ENCODE data around the gene SKAP2. TPM values are rescaled to one million over a fixed set of nuclear protein-coding genes. Genes with fewer than 3 reads are reported as not detected.

Gene SKAP2
- total RNA-seq, 1 experiment from 2014 or later: 33.8 TPM

DNA sequence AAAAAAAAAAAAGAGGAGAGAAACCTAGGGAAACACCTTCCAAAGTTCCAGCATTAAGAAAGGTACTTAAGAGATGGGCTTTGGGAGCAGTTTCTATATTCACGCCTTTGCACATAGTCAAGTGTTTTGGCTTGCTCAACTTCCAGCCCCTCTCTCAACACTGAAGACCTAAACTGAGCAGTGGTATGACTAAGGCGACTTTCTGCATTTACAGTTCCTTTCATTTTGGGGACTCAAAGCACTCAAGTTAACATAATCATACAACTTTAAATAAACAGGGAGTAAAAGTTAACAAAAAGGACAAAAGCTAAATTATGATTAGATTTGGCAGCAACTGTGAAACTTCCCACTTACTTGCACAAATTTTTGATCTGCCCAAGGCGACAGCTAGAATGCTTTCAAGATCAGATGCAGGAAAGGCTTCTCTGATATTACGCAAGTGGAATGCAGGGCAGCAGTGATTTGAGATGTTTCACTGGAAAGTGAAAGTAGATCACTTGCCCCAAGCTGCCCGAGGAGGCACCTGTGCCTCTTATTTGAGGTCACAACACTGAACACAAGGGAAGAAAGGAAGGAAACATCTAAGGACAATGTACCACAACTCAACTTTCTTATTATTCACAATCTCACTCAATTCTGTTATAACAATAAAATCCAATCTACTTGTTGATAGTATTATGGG is 199.5 kb downstream of the SKAP2 start:
- DNase-seq (ENCODE audit: low read depth): peak; percentile 73

DNA sequence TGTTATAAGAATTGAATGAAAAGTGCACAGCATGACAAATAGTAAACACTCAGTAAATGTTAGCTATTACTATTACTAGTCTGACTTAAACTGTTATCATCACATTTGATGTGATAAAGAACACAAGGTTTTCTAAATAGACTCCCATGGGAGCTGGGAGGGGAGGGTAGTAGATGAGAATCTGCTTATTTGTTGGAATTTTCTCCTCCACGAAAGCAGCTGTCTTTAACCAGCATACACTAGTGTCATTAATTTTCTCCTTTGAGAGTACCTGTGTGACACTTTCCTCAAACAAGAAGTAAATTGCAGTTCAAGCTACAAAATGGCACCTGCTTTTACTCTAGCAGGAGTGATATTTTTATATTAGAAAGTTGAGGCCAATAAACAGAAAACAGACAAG is 200.1 kb downstream of the SKAP2 start:
- no peak for DNase-seq (ENCODE audit: low read depth)

DNA sequence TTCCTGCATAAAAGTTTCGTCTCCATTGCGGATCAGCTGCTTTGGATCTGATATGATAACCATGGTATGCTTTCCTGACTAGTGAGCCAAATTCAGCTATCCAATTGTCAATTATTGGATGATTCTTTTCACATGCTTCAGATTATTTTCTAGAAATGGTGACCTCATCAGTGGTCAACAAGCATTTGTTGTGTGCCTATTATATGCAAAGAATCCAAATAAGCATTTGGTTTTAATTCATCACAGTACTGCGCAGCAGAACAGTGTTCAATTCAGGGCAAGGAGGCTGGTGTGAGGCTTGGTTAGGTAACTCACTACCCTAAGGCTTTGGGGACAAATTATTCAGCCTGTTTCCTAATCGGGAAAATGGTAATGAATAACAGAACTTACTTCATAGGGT is 200.5 kb downstream of the SKAP2 start:
- DNase-seq (ENCODE audit: low read depth): no peak

DNA sequence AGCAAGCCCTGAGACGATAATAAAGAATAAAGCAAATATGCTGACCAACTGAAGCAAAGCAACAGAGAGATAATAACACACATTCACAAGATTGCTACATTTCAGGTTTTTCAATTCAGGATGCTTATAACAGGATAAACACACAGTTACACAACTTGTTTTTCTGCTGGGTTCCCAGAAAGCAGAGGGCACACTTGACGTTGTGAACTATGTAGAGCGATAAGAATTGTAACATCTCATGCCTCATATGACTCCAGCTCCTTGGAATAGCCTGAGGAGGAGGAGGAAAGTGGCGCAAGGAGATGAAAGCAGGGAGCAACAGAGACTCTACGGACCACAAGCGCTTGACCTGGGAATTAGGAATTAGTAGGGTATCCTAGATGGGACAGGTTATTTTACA is 201.7 kb downstream of the SKAP2 start:
- no peak for DNase-seq (ENCODE audit: low read depth)

DNA sequence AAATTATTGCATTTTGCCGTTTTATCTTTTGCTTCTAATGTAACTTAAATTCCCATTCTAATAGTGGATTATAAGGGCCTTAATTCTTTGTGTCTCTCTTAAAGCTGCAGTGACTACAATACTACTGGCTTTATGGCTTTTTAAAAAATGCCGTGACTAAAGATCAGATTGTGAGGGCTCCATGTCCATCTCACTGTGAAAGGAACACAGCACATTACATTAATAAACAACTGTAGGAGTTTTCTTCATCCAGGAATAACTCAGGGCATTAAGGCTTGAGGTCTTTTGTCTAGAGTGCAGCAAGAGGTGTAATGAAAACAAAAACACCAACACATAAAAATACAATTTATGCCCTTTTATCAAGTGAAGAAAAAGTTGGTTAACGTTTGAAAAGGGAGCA is 205.3 kb downstream of the SKAP2 start:
- no peak for DNase-seq (ENCODE audit: low read depth)

DNA sequence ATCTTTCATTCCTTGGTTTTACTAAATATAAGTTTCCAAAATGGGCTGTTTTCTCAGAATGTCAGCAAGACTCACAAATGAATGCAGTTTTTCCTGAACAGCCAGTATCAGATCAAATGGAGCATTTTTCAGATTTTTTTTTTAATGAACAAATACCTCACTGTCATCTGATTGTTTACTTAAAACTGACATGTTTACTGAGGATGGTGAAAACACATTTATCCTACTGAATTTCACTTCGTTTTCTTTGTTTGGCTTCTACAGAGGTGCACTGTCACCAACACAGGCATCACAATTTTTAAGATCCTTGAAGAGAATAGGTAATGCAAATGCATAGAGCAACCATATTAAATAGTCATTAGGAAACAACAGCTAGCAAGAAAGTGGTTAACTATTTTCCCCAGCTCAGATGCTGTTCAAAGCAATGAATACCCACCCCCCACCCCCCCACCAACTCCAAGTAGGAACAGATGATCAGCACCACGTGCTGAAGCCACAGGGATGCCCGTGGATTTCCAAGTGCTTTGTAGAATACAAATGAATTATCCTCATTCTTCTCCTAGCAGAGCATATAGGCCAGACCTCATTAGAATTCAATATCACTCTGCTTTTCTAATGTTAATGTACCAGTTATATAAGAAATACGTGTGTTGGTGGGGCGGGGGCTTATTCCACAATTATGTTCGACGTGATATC is 205.9 kb downstream of the SKAP2 start:
- no peak for DNase-seq (ENCODE audit: low read depth)

DNA sequence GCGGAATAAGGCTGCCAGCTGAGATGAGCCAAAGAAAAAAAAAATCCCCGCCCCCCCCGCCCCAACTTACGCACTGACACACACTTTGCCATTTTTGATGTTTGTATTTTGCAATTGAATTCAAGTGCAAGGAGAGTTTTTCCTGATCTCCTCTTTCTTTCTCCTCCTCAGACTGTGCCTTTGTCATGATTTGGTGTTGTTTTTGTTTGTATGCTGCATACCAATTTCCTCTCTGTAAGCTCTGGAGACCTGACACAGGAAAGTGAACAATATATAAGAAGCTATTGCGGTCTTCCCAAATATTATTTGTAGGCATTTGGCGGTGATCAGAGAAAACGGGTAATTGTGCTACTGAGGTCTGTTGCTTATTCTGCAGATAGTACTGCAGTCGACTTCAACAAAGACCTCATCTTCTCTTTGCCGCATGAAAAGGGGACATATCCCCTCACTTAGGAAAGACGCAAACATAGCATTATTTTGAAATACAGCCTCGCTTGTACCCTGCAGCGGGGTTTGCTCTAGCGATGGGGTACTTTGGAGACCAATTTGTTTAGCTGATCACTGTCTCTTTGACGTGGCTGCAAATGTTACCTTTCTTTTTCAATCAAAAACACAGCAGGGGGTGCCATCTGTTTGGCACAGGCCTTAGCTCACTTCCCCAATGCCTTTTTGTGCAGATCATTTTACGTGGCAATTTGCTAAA is 206.6 kb downstream of the SKAP2 start:
- DNase-seq (ENCODE audit: low read depth): no peak

DNA sequence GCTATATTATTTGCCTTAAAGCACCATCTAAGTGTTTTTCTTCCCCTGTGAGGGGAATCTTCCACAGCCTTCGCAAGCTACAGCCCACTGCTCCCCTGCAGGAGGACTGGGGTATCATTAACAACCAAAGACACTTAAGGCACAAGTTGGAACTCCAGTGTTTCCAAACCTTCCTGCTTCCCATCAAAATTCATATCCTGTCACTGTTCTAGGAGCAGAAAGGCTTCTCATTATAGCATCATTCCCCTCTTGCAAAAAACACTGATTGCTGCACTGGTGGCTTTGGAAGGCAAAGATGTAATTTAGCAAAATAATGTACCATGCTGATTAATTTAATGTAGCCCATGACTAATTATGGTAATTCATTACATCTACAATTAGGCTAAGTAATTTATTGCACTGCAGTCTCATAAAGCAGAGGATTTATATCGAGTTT is 207.2 kb downstream of the SKAP2 start:
- no peak for DNase-seq (ENCODE audit: low read depth)

DNA sequence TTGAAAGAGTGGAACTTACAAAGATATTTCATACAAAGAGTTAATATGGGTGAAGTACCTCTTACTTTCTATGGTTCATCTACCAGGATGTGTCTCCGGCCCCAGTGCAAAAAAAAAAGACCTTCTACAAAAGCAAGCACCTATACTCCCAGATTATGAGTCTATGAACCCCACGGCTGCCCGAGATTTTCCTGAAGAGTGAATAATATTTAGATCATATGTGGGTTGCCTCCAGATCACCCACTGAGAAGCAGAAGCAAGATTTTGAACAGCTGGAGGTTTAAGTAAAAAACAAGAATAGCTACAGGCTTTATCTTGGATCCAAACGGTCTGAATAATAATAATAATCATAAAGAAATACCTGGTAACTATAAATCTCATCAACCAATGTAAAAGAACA is 207.7 kb downstream of the SKAP2 start:
- DNase-seq (ENCODE audit: low read depth): no peak

DNA sequence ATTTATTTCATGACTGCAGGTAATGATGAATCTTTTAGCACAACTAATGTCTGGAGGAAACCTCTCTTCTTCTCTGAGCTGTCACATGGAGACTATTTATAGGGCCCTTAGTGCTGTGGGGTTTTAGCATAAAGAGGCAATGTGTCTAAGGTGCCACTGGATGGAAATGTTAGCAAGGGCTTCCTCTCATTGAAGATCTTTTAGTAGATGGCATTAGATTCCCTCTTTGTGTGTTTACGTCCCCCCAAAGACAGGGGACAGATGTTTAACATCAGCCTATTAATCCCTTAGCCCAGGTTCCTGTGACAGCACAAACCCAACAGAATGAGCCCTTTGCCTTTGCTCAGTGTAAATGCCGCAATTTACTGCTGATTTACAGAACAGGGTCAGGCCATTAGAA is 208.6 kb downstream of the SKAP2 start:
- no peak for DNase-seq (ENCODE audit: low read depth)

DNA sequence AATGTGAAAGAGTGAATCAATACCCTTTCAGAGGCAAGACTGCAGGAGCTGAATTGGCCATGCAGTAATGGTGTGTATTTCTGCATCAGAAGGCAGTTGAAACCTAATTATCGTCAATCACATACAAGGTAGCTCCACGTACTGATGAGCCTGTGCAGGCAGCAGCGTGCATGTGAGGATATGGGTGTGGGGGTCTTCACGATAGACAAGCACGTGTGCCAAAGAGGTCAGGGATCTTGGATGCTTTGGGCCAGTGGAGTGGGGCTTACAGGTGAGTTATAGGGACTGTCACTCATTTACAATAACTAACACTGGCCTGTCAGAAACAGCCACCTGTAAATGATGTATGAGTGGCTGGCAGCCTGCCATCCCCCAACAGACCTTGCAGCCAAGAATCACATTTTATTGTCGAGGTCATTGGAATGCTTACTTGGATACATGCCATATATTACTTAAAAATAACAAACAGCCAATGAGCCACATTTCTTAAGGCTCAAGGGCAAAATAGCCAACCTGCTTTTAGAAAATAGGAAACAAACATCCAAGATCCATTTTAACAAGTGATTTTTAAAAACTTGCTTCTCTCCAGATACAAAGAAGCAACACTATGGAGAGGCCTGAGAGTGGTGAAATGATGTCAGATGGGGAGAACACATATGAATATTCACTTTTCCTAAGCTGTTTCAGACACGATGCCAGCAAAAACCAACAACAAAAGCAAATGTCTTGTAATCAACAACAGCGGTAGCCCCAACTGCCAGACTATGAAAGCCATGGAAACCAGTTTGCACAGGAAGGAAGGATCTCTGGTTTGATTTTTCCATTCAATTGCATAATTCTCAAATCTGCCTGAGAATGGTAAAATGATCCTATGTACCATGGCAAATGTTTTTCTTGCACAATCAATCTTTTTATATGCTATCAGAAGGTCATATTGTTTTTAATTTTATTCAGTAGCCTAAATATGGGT is 210.7 kb downstream of the SKAP2 start:
- DNase-seq (ENCODE audit: low read depth): peak; percentile 68

DNA sequence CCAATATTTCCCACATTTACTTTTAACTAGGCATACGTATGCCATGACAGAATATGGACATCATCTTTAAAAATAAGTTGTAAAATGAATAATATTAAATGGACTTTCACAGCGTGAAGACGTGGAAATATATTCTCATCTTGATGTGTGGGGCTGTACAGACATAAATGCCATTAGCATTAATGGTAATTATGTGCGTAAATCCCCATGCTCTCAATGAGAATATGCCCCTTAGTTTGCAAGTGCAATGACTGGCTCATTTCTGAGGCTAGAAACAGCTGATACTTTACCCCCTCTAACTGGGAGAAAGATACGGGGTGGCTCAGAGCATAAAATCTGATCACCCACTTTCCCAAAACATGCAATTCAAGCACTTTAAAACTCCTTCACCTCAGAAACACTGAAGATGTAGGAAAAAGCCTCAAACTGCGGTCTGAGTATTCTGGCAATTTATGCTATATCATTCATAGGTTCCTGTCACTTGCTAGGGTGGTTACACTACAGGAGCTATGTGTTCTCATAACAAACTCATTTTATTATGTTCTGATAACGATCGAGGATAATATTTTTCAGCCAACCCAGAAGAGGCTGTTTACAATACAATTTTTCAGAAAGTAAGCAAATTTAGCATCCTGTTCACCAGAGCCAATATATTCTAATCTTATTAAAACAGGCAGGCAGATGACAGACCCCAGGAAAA is 211.8 kb downstream of the SKAP2 start:
- no peak for DNase-seq (ENCODE audit: low read depth)

DNA sequence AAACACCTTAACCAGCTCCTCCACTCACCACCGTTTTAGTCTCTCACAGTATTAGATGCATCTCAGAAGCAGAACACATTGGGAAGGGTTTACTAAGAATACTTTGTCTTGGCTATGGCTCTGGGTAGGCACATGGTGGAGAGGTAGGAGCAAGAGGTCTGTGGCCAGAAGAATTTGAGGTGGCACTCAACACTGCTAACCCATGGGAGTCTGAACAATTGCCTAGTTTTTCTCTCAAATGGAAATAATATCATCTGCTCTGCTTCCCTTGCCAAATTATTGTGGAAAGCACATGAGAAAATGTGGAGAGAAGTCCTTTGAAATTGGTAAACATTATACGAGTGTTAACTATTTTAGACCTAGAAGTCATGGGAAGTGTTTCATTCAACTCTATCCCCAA is 214.3 kb downstream of the SKAP2 start:
- DNase-seq (ENCODE audit: low read depth): no peak

DNA sequence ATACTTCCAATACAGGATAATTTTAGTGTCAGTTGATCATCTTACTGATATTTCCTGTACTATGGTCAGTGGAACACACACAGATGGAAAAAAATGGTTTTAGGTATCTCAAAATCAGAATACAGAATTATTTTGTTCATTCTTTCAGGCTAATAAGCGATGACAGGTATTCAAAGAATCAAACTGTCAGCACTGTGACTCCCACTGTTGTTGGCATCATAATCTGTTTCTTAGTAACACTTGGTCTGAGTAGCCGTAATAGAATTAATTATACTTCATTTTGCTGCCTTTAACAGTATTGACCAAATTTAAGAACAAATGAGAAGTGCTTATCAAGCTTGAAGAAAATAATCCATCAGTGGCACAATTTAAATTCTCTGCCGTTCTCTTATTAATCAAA is 215.0 kb downstream of the SKAP2 start:
- DNase-seq (ENCODE audit: low read depth): no peak

DNA sequence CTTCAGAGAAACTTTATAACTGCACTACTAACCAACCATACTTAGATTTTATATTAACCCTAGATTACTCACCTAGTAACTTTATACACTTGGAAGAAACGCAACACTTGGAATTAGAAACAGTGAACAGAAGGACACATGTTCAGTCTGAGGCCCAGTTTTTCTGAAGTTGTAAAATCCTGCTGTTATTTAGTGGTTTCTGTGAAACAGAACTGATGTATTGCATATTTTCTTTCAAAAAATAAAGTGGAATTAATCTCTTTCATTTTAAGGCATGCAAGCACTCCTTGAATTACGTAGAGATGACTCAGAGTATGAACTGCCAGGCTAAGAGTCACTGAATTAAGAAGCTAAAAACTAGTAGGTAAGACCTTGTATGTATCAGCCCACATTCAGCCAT is 215.8 kb downstream of the SKAP2 start:
- peak; percentile 70 for DNase-seq (ENCODE audit: low read depth)

DNA sequence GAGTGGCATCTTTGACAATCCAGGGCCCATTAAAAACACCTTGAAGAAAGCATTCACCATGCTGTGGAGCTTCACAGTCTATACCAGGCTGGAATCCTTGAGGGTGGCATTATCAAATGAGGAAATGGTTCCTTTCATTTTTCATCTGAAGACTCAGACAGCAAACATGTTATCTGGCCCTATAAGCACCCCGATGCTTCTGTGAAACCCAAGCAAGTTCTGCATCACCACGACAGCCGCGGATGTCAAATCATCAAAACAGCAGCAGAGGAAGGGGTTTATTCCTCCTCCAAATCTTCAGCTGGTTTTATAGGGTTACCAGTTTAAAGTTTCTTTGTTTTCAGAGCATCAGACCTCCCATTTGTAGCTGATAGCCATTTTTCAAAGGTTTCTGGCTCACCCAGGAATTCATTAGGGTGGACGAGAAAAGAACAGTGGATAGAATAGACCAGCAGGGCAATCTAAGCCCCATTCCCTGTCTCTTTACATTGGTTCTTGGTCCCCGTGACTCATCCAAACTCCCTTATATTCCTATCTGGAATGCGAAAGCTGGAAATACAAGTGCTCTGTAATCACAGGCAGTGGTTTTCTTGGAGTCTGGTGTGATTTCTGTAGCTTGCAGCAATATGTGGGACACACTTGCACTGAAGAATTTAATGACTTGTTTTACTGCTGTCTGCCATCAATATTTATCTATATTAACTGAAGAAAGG is 217.9 kb downstream of the SKAP2 start:
- peak; percentile 75 for DNase-seq (ENCODE audit: low read depth)

DNA sequence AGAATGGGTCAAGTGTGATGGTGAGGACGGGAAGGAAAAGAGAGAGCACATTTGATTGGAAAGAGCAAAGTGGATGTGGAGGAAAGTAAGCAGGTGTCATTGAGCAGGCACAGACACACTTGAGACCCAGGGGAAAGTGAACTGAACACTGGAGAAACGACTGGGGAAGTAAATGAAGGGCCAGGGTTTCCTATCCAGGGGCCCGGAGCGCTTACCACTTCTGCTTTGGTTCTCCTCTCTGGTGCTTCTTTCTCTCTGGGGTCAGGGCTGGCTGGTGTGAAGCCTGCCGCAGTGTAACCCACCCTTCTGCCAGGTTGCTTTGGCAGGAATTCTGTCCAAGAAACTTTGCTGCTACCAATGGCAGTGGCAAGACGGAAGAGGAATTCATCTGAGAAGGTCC is 219.3 kb downstream of the SKAP2 start:
- DNase-seq (ENCODE audit: low read depth): no peak

DNA sequence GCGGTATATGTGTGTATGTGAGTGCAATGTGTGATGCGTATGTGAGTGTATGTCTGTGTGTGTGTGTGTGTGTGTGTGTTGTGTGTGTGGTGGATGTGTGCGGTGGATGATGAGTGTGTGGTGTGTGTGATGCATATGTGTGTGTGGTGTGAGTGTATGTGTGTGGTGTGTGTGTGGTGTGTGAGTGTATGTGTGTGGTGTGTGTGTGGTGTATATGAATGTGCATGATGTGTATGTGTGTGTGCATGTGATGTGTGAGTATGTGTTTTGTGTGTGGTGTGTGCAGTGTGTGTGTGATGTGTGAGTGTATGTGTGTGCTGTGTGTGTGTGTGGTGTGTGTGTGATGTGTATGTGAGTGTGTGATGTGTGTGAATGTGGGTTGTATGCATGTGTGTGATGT is 222.0 kb downstream of the SKAP2 start:
- no peak for DNase-seq (ENCODE audit: low read depth)

DNA sequence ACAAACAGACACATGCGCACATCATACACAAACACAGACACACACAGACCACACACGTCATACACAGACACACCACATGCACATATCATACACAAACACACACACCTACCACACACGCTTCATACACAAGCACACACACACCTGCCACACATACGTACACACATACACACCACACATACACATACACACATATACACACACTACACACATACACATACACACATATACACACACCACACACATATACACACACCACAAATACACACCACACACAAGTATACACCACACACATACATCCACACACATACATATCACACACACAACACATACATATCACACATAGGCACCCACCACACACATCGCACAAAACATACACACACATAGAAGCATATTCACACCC is 224.7 kb downstream of the SKAP2 start:
- DNase-seq (ENCODE audit: low read depth): no peak

DNA sequence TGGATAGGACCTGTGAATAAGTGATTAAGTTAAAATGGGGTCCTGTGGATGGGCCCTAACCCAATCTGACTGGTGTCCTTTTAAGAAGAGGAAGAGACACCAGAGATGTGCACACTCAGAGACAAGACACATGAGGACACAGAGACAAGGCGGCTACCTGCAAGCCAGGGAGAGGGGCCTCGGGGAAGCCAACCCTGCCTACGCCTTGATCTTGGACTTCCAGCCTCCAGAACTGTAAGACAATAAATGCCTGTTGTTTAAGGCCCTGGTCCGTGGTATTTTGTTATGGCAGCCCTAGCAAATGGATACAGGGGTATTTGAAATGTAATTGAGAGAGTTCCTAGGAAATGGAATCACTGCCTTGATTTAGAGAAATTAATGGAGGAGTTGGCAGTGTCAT is 225.3 kb downstream of the SKAP2 start:
- no peak for DNase-seq (ENCODE audit: low read depth)

DNA sequence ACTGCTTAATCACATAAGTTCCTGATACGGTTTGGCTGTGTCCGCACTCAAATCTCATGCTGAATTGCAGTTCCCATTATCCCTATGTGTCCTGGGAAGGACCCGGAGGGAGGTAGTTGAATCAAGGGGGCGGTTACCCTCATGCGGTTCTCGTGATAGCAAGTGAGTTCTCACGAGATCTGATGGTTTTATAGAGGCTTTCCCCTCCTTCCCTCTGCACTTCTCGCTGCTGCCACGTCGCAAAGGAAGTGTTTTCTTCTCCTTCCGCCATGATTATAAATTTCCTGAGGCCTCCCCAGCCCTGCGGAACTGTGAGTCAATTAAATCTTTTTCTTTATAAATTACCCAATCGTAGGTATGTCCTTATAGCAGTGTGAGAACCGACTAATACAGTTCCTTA is 226.2 kb downstream of the SKAP2 start:
- no peak for DNase-seq (ENCODE audit: low read depth)
